NCI-H2227 (cell line): ENCODE results near the gene GLI3.
"Not testable (repeated sequence)": the region's sequence is repeated elsewhere in the genome, so short reads cannot be mapped to it uniquely, and the experiment has no call there.

Source experiments
- DNase-seq: peaks from one replicate; lab custom pipeline; 2025; ENCODE audit not compliant: unreplicated experiment; lab: John Stamatoyannopoulos, UW

The GLI3 gene

DNA sequence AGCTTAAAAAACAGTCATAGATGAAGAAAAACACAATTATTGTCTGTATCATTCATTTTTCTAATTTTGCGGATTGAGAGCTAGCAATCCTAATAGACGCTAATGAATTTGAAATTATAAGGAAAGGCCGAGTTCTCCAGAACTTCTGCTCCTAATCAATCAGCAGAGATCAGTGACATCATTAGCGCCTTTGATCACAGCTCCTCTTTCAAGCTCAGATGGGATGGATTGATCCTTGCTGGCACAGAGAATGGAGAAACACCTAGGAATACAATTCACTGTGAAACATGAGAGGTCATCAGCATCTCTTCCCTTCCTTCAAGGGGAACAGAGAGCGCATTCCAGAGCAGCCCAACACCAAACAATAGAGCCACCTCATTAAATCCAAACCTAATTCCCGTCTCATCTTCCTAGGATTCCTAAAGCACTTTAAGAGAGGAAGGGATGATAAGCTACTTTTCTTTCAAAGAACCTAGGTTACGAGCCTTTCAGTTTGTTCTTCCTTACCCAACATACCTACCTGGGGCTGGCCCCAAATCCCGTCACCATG is 24.4 kb downstream of the GLI3 start:
- DNase-seq: no peak

DNA sequence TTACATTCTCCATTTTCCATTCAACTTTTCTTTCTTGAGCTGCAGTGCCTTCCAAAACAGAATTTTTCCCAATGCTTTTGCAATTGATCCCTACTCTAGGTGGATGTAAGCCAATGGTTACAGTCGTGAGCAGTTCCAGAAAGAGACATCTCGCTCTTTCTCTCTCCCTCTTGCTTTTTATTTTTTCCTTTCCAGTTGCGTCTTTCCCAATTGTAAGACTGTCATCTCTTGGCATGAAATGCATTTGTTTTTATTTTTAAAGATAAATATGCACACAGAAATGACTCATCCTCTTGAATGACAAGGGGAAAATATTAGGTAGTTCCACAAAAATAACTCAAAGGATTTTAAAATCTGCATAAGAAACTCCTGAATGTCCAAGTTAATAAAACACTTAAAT is 25.1 kb downstream of the GLI3 start:
- no peak for DNase-seq

DNA sequence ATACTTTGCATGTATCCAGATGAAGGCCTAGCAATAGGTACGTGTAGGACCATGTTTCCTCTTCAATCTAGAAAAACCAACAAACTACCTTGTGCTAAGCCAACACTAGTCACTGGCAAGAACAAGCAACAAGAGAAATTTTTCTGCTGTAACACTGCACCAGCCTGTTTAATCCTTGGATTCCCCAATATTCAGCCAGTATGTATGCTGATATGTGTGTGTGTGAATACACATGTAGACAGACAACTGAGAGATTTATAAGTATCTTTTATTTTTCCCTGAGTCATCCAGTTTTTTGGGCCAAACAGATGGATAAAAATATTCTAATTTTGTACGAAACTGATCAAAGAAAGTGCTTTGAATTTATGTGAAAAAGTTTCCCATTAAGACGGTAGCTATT is 26.2 kb downstream of the GLI3 start:
- DNase-seq: no peak

DNA sequence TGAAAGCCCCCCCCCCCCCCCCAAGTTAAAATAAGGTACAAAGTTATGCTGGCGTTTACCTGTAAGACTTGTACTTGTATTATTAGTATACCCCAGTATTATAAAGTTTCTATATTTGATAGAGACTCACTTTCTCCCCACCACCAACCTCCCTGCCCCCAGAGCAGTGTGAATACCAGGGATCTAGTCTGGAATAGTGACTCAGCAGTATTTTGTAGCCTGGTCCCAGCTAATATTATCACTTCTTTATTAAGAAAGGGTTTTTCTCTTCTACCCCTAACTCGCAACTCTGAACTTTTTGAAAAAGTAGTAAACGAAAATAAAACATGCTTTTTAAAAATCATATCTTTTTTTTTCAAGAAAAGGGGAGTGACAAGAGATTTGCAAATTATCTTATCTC is 26.7 kb downstream of the GLI3 start:
- no peak for DNase-seq

DNA sequence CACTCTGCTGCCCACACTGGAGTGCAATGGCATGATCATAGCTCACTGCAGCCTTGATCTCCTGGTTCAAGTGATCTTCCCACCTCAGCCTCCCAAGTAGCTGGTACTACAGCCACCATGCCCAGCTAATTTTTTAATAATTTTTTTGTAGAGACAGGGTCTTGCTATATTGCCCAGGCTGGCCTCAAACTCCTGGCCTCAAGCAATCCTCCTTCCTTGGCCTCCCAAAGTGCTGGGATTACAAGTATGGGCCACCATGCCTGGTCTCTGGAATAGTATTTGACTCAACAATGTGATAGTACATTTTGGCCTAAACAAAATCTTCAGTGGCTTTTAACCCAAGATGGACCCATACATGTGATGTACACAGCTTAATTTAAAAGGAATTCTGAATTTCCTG is 27.9 kb downstream of the GLI3 start:
- not testable (repeated sequence) for DNase-seq

DNA sequence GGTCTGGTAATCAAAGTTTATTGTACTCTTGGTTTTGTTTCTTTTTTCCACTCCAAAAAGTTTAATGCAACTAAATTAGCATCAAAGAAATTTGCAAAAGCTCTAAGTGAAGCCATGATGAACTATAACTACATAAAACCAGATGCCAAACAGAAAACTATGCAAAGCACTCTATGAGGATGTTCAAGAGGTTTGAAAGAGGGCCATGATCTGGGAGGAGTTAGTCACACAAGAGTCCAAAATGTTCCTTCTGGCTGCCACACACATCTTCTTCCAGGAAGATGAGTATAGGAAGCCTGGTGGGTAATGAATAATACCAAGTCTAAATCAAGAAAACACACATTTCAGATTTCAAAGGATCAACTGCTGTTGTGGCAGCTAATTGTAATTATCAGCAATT is 28.4 kb downstream of the GLI3 start:
- DNase-seq: no peak

DNA sequence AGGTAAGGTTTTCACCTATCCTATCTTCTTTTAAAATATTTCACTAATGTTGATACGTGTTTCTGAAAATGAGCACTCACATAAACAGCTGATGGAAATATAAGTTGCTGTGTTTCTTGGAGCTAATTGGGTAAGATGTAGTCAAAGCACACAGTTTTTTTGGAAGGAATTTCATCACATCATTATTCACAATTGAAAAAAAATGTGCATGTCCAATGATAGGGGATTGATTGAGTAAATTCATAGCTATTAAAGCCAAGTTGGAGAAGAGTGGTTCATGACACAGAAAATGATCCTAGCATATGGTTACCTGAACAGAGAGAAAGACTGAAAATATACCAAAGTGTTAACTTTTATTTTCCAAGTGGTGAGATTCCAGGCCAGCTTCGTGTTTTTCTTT is 29.6 kb downstream of the GLI3 start:
- no peak for DNase-seq

DNA sequence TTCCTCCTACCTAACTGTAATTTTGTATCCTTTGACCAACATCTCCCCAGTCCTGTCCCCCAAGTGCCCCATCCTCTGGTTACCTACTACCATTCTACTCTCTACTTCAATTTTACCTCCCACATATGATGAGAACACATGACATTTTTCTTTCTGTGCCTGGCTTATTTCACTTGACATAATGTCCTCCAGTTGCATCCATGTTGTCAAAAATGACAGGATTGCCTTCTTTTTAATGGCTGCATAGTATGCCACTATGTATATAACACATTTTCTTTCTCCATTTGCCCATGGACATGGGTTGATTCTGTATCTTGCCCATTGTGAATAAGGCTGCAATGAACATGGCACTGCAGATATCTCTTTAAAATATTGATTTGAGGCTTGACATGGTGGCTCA is 33.7 kb downstream of the GLI3 start:
- DNase-seq: no peak

DNA sequence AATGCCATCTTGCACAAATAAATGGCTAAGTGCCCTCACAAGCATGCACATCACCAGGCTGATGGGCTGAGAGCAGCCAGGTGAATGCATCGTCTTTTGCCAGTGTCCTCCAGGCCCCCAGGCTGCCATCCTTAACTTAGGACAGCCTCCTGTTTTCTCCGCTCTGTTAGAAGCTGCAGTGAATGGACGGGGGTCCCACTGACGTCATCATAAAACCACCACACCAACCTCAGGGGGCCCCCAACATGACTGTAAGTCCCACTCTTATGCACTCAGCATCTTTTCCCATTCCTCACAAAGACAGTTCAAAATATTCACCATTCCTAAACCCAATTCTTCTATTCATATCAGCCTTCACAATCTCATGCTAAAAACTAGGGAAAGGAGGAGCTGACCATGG is 34.4 kb downstream of the GLI3 start:
- DNase-seq: no peak

DNA sequence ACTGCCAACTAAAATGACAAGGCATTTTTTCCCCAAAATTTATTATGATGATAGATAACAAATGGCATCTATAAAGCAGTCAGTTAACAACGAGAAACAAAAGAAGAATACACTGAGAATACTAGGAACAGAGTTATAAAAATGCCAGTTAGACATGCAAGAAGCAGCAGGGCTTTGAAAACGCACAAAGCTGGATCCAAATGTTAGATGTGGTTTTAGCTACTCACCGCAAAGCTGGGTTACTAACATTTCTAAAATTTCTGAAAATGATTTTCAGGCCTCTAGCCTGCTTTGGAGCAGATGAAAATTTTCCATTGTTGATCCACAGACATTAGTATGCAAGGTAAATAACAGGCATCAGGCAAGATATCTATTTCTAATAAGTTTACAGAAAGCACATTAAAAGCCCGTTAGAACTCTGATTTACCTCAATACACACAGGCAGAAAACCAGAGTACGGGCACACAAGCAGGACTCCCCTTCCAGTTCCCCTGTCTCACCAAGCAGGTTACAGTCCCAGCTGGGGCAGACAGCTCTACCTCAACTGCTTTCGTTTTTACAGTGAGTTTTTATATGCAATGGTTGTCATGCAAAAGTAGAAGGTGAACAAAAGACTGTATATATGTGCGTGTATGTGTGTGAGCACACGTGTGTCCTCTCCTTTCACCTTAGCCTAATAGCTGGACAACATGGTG is 37.9 kb downstream of the GLI3 start:
- DNase-seq: no peak

DNA sequence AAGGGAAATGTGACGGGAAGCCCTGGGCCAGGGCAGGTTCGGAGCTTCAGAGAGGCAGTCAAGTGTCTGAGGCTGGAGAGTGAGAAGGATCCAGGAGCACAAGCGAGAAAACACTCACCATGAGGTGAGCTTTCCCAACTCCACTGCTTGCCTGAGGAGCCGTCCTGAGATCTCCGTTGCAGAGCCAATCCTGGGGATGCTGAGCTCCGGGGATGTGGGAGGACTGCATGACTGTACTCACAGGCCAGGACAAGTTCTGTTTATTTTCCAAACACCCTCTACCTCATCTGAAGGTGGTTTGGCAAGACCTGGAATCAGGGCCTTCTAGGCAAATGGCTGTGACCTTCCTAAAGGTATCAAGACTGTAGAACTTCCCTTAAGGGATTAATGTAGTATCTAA is 38.7 kb downstream of the GLI3 start:
- no peak for DNase-seq

DNA sequence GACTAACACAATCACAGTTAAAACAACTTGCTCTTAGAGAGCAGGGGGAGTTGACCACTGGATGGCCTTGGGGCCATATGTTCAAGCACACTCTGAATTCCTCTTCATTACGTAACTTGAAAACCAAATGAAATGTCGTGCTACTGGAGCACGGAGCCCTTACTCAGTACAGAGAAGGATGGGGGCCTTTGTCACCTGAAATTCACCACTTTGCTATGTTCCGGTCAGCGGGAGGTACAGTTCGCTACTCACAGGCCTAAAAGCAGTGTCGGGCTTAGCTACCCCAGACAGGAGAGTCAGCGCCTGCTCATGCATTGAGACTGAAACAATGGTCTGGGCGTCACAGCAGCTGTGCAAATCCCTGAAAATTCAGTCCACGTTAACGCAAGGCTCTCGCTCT is 39.6 kb downstream of the GLI3 start:
- no peak for DNase-seq

DNA sequence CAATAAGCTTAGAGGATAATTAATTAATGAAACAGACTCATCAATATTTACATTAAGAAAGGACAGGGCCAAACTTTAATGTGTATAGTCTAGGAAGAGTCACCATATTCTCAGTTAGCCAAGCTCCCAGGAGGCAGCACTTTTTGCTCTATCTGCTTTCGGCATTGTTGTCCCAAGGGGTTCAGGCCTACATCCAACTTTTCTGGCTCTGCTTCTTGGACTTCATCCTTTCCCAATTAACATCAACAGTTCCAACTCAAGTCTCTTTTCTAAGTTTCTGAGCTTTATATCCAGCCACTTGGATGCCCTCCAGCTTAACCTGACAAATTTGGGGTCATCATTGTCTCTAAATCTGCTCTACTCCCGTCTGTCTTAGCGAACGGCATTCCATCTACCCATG is 42.8 kb downstream of the GLI3 start:
- DNase-seq: no peak

DNA sequence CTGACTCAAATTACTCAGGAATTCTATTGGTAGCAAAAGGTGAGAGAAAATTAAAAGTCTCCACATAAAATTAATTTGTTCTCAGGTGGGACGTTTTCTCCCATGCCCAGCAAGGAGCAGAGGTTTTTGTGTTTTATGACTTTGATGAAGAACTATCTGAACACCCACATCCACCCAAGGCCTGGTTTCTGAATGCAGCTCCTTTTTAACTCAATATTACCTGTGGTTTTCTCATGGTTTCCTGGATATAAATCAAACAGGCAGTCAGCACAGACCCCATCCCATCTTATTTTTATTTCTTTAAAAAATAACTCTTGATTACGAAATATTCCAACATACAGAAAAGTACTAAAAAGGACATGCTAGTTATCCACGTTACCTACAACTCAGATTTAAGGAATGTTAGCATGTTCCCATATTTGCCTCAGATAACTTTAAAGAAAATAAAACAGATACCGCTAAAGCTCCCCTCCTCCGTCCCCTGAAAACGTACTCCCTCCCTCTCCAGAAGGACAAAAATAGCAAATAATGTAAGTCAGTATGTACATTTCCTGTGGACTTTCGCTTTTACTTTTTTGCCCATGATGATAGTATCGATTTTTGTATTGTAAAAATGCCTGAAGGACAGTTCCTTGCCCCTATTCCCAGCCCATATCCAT is 43.4 kb downstream of the GLI3 start:
- DNase-seq: no peak

DNA sequence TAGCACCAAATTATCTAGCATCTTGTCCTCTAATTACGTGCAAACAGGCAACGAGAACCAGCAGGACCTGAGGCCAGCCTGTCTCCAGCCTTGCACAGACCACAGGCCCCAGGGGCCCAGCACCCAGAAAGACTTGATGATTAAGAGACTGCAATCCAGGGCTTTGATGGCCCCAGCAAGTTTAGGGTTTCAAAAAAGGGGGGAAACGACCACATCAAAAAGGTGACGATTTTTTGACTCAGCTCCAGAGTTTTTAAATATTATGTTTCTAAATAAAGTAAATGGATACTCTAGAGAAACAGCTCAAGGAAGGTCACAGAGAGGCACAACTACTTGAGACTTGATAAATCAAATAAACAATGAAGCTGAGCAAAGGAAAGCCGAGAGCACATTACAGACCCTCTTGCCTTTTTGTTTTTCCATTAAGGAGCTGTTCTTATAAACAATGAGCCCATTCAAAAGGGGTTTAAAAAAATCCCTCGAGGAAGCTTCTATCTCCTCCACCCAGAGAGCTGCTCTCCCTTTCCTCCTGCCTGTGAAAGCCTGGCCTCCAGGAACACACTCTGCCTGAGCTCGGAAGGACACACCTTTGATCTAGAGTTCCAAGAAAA is 44.1 kb downstream of the GLI3 start:
- no peak for DNase-seq

DNA sequence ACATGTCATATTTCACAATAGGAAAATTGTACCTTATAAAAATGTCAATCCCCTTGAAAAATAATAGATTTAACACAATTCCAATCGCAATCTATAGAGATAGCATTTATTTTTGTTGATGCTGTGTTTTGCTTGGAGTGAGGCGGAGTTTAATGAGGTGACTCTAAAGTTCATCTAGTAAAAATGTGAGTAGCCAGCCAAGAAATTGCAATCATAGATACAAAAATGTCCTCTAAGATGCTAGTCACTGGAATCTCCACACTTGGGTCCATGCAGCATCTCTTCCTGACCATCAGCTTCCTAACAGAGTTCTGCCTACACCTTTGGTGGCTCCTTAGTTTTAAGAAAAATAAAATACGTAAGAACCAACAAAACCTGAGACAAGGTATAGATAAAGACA is 44.9 kb downstream of the GLI3 start:
- no peak for DNase-seq

DNA sequence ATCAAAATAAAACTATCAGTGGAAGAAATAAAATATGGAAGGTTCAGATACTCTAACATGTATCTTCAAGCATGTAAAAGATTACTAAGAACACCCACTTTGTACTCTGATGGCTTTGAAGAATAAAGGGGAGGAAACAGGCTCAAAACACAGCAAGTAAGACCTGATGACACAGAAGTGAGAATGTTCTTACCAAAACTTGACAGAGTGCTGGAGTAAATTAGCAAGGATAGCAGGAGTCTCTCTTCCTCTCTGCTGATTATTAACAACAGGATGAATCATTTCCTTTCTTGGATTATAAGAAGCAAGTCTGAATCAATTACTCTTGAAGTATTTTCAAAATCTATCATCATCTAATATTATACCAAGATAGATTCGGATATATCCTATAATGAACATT is 47.5 kb downstream of the GLI3 start:
- DNase-seq: no peak

DNA sequence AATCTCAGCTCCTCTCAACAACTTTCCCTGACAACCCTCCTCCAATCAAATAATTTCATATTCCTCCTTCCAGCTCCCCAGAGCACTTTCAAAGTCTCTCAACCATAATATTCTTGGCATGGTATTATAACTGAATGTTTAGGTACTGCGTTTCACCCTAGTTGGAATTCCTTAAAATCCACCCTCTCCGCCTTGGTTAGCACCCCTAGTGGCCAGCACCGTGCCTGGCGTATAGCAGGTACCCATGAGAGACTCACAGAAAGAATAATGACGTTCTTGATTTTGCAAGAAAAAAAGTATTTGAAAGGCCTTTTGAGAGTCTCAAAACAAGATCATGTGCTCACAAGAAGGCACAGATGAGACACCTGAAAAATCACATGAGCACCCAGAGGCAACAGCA is 50.9 kb downstream of the GLI3 start:
- DNase-seq: no peak

DNA sequence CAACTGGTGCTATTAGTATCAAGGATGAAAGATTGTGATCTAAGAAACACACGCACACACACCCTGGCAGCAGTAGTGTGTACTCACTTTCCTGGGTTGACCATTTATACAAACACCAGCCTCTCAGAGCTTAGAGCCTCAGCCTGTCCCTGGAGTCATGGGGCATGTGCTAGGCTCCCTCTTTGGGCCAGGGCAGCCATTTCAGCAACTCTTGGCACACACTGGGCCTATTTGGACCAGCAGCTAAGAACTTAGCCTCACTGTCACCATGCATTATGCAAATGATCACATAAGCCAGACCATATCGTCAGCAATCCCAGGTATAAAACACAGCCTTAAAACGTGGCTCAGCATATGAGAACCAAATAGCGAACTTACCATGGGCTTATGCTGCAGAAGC is 51.3 kb downstream of the GLI3 start:
- DNase-seq: no peak

DNA sequence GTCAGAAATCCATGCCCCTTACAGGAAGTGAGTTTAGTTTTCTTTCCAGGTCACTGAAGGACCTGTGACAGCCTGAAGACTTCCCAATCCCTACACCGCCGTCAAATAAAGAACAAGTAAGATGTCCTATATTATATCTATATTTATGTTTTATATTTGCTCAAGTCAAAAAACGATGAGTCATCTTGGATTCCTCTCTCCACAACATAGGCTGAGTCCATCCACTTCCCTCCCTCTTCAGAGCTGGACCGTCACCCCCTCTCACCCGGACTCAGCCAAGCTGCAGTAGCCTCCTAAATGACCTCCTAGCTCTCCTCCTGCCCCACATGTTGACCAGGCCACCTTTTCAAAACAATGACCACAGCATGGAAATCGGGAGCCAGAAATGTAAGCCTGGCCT is 53.5 kb downstream of the GLI3 start:
- no peak for DNase-seq

DNA sequence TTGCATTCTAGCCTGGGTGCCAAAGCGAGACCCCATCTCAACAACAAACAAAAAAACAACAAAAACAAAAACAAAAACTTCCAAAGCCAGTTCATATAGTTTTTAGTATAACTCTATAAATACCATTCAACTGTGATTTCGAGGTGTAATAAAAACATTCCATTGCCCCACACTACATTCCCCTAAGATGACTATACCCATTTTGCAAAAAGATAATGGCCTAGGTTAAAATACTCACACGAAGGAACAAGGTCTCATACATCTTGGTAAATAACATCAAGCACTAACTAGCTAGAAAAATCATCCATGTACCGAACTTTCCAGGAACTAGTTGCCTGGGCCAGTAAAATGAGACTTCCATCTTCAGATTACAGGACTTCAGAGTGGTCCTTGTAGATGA is 55.4 kb downstream of the GLI3 start:
- no peak for DNase-seq

DNA sequence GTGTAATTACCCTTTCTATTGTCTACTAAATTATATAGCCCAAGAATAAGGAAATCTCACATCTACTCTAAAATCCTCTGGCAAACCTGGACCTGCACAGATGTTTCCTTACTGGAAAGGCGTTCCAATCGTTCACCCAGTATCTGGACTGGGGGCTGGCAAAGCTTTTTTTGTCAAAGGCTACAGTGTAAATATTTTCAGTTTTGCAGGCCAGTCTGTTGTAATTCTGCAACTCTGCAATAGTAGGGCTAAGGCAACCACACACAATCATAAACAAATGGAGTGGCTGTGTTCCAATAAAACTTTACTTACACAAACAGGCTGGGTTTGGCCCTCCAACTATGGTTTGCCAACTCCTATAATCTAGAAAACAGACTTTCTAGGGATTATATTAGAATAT is 56.2 kb downstream of the GLI3 start:
- no peak for DNase-seq

DNA sequence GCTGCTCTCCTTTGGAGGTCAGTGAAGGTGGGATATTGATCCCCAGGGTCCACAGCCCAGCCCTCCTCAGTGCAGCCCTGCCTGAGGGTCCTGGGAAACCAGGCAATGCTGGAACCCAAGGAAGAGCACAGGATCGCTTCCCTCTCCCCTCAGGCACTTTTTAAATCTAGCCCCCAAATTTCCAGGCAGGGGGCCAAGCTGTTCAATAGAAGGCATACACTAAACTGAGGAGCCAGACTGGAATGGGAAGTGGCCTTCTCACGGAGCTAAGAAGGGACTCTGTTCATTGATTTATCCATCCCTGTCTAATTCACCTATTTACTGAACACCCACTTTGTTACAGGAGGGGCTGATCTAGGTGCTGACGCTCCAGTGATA is 60.3 kb downstream of the GLI3 start:
- DNase-seq: no peak
